ENCODE results near the gene TMBIM1.

The TMBIM1 gene

GRCh38 chr2:218332288-218332687, 40.0 kb upstream of the TMBIM1 start:
- peak overlapping the region; percentile 77 for H3K4me3 ChIP-seq (ENCODE audit: low read depth, low read length)
- DNase-seq (ENCODE audit: low read depth) = peak; percentile 66
- TF ChIP-seq CTCF (IDR thresholded peaks at IDR 0.05; ENCODE audit: low read depth, low read length) (no peak), MYC (IDR thresholded peaks at IDR 0.05; ENCODE audit: low read depth, low read length) (peak; percentile 36; the same call in 1 of the 2 replicates), POLR2A (IDR thresholded peaks at IDR 0.05; ENCODE audit: extremely low read depth, insufficient read length) (no peak), MAX (IDR thresholded peaks at IDR 0.05; ENCODE audit: low read depth, low read length) (0 out of 2 replicates have a peak, but pooled peaks have one; percentile 30)

GRCh38 chr2:218331745-218332144, 39.4 kb upstream of the TMBIM1 start:
- H3K4me3 ChIP-seq (ENCODE audit: low read depth, low read length) = peak overlapping the region; percentile 77
- DNase-seq (ENCODE audit: low read depth) = peak; percentile 57
- no peak for TF ChIP-seq MYC (IDR thresholded peaks at IDR 0.05; ENCODE audit: low read depth, low read length)

- DNase-seq (ENCODE audit: low read depth) = peak; percentile 94
- TF ChIP-seq POLR2A (IDR thresholded peaks at IDR 0.05; ENCODE audit: extremely low read depth, insufficient read length) (no peak), MAX (IDR thresholded peaks at IDR 0.05; ENCODE audit: low read depth, low read length) (no peak), MYC (IDR thresholded peaks at IDR 0.05; ENCODE audit: low read depth, low read length) (no peak), CTCF (IDR thresholded peaks at IDR 0.05; ENCODE audit: low read depth, low read length) (no peak)
- no peak overlapping the region for H3K4me3 ChIP-seq (ENCODE audit: low read depth, low read length)
Measured at GRCh38 chr2:218329826-218330593, 37.7 kb upstream of the TMBIM1 start.

- DNase-seq (ENCODE audit: low read depth) = peak; percentile 48
- H3K4me3 ChIP-seq (ENCODE audit: low read depth, low read length) = no peak overlapping the region
- TF ChIP-seq POLR2A (IDR thresholded peaks at IDR 0.05; ENCODE audit: extremely low read depth, insufficient read length) = no peak
- TF ChIP-seq MYC (IDR thresholded peaks at IDR 0.05; ENCODE audit: low read depth, low read length) = no peak
- TF ChIP-seq CTCF (IDR thresholded peaks at IDR 0.05; ENCODE audit: low read depth, low read length) = no peak
- TF ChIP-seq MAX (IDR thresholded peaks at IDR 0.05; ENCODE audit: low read depth, low read length) = no peak
Measured at GRCh38 chr2:218329027-218329825, 36.9 kb upstream of the TMBIM1 start.

GRCh38 chr2:218328294-218328693, 36.0 kb upstream of the TMBIM1 start:
- no peak for DNase-seq (ENCODE audit: low read depth)
- TF ChIP-seq MAX (IDR thresholded peaks at IDR 0.05; ENCODE audit: low read depth, low read length) = no peak
- no peak for TF ChIP-seq MYC (IDR thresholded peaks at IDR 0.05; ENCODE audit: low read depth, low read length)
- TF ChIP-seq POLR2A (IDR thresholded peaks at IDR 0.05; ENCODE audit: extremely low read depth, insufficient read length) = no peak
- no peak for TF ChIP-seq CTCF (IDR thresholded peaks at IDR 0.05; ENCODE audit: low read depth, low read length)
- H3K4me3 ChIP-seq (ENCODE audit: low read depth, low read length) = no peak overlapping the region

Data from NB4 (cell line).